Eye (tissue), 1 donor: ENCODE data around the gene ZNF521.
"Not testable (repeated sequence)": the region's sequence is repeated elsewhere in the genome, so short reads cannot be mapped to it uniquely, and the experiment has no call there.

Source experiments
- DNase-seq: peaks from one replicate; pipeline ENCODE4 v3.0.0-alpha.2; 2015

The ZNF521 gene

DNA sequence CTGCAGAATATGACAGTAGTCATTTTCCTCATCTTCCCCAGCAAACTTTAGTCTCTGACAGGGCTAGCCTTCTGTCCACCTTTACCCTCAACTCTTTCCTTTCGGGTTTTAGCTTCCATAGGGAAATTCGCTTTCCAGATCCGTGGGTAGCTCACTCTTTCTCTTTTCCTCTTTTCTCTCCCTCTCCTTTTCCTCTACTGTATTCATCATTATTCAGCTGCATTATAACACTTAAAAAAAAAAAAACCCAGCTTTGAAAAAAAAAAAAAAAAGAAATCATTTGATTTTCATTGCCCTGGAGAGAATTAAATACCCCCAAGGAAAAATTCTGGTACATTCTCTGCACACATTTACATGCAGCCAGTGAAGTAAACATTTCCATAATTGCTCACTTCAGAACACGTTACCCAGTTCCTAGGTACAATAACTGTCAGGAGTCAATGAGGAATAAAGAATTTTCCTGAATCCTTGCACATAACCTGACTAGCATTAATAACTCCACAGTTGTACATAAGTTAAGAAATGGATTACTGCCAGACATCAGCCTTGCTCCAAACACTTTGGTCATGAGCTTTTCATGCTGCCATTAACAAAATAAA is 63.5 kb downstream of the ZNF521 start:
- no peak for DNase-seq

GRCh38 chr18:25287106-25287505 is 64.9 kb downstream of the ZNF521 start:
- DNase-seq, result peak; percentile 51

DNA sequence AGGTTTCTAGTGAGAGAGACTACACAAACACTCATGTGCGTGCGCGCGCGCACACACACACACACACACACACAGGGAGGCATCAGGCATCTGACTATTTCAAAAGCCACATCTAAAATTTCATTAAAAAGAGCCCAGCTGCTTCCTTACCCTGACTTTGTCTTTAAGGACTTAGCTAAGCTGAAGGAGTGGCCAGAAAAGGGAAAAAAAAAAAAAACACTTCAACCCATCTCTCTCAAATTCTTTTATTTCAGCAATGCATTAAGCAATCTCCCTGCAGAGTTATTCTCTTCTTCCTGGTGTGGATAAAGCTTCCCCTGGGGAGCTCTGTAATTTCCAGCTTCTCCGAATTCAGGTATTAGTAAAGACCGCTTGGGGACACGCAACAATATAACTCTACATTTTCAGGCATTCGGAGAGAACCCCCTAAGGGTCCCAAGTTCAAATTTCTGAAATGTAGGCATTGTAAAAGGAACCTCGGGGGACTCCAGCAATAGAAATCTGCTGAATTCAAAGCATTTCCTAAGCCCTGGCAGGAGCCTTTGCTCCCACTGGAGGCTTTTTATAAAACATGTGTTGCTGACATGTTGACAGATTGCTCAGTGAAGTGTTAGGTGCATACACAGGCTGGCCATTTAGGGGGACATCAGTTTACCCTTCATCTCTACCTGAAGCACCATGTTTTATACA is 67.0 kb downstream of the ZNF521 start:
- no peak for DNase-seq

- DNase-seq, result peak; percentile 46
Measured at GRCh38 chr18:25284281-25284680, 67.7 kb downstream of the ZNF521 start.

DNA sequence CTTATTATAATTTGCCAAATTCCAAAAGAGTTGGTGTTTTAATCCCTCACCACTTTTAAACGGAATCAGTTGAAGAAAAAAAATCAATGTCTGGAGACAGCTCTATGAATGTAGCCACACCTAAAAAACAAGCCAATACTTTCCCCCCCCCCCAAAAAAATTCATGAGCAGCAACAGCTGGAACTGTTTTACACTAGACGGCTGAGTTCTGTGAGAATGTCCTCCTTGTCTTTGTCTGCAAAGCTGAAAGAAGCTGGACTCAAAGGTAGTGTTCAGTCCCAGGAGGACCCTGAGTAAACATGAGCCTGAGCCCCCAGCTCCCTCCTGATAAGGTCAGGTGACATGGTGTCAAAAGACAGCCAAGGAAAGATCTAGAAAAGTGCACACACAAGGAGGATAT is 68.2 kb downstream of the ZNF521 start:
- DNase-seq, result peak; percentile 57

GRCh38 chr18:25282896-25283703 is 68.9 kb downstream of the ZNF521 start:
- DNase-seq, result peak; percentile 28

GRCh38 chr18:25282282-25282681 is 69.7 kb downstream of the ZNF521 start:
- DNase-seq, result no peak

- DNase-seq, result no peak
Measured at GRCh38 chr18:25281556-25281955, 70.4 kb downstream of the ZNF521 start.

DNA sequence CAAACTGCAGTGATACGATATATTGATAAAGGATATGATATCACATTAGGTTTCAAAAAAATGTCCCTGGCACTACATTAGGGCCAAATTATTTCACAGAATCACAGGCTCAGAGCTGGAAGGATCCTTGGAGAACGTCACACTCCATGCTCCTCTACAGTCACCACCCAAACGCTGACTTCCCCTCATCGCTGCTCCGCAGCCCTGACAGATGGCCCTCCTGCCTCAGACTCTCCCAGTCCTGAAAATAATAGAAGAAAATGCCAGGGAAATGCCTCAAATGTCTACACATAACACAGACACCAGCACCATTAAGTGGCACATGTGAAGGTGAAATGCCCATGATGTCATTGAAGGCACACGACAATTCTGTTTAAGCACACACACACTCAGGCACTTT is 72.0 kb downstream of the ZNF521 start:
- no peak for DNase-seq

GRCh38 chr18:25279556-25279955 is 72.4 kb downstream of the ZNF521 start:
- DNase-seq, result no peak

- peak; percentile 39 for DNase-seq
Measured at GRCh38 chr18:25279133-25279532, 72.8 kb downstream of the ZNF521 start.

DNA sequence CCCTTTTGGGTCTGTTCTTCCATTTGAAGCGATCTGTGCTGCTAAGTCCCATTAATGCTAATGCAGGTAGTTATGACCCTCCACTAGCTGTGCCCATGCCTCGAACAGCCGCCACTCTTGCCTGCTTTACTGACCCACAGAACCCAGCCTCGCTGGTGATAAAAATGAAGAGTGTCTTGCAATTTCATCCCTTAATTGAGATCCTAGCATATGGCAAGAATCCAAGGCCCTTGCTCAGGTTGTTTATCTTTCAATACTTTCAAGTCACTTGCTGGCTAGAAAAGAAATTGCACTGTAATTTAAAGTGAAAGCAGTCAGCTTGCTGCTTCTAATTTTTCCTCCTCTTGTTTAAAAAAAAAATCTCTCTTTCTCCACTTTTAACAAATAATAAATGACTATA is 73.6 kb downstream of the ZNF521 start:
- DNase-seq, result no peak

- DNase-seq, result peak; percentile 74
Measured at GRCh38 chr18:25275412-25276001, 76.5 kb downstream of the ZNF521 start.

GRCh38 chr18:25274926-25275325 is 77.0 kb downstream of the ZNF521 start:
- no peak for DNase-seq

- not testable (repeated sequence) for DNase-seq
Measured at GRCh38 chr18:25266931-25267527, 84.9 kb downstream of the ZNF521 start.

- no peak for DNase-seq
Measured at GRCh38 chr18:25262920-25263319, 89.0 kb downstream of the ZNF521 start.

DNA sequence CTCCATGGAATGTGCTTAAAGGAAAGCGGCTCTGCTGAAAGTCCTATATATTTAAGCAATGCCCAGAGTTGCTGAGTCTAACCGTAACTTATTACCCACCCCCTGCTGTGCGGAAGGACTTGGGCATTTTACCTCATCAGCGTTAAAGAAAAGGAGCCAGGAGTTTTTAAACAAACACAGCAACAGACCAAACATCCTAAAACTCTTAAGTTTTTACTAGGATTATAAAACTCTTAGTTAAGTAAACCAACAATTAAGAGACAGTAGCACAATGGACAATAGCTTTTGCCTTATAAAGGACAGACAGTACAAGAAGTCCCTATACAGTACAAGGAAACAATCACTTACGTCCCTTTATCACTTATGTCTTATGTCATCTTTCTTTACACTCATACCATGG is 90.2 kb downstream of the ZNF521 start:
- DNase-seq, result no peak

DNA sequence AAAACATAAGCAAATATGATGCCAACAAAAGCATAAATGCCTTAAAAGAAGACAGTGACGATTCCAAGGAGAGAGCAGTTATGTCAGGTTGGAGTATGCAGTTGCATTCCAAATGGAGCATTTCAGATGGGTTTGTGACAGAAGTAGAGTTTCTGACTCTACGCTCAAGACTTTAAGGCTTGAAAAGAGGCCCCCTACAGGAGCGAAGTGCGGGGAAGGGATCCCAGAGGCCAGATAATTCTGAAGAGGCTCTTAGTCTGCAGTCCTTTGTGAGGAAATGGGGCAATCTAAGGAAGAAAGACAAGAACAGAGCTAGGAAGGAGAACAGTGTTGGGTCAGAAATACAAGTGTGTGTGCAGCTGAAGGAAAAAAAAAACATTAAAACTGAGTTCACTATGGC is 95.5 kb downstream of the ZNF521 start:
- no peak for DNase-seq

GRCh38 chr18:25253779-25254178 is 98.2 kb downstream of the ZNF521 start:
- DNase-seq, result no peak

DNA sequence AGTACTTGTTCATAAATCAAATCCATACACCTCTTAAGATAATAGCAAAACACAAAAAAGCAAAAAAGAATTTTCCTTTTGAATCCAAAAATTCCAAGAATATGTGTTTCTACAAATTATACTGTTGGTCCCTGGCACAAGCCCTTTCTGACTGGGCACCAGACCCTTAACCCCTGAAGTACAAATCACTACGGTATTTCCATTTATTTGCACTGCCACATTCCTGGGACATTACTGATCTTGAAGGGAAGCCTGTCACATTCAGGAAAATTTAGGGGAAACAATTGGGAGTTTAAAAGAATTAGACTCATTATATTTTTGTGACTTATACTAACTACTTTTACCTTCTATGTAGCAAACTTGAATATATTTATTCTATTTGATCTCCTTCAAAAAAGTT is 98.8 kb downstream of the ZNF521 start:
- DNase-seq, result no peak

DNA sequence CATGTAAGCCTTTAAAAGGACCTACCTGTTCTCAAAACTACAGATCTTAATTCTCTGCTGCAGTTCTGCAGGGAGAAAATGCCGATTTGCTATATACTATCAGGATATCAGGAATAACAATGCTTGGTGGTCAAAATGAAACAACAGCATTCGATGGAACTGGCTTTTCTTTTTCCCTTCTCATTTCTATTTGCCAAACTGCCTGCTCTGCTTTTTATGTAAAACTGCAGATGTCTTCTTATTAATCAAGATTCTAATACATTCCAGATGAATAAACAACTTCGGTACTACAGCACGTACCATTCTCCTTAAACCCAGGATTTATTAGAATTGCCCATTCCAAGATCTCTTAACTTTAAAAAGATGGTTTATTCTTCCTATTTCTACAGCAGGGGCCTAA is 100.9 kb downstream of the ZNF521 start:
- no peak for DNase-seq

DNA sequence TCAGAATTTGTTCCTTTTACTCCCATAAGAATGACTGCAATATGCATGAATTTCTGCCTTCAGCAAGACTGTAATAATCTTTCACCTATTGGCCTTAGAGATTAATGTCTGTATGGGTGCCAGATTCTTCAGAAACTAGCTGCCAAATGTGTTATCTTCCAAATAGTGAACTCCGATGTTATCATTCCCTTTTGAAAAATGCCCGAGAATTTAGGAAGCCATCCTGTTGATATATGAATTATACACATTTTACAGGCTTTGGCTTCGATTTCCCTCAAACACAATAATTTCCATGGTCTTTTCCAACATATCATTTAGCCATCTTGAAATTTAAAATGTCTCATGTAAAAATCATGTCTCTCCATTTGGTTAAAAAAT is 101.5 kb downstream of the ZNF521 start:
- DNase-seq, result no peak

- DNase-seq, result no peak
Measured at GRCh38 chr18:25248755-25249154, 103.2 kb downstream of the ZNF521 start.
